ENCODE data around the gene ATP5ME.

Gene ATP5ME

DNA sequence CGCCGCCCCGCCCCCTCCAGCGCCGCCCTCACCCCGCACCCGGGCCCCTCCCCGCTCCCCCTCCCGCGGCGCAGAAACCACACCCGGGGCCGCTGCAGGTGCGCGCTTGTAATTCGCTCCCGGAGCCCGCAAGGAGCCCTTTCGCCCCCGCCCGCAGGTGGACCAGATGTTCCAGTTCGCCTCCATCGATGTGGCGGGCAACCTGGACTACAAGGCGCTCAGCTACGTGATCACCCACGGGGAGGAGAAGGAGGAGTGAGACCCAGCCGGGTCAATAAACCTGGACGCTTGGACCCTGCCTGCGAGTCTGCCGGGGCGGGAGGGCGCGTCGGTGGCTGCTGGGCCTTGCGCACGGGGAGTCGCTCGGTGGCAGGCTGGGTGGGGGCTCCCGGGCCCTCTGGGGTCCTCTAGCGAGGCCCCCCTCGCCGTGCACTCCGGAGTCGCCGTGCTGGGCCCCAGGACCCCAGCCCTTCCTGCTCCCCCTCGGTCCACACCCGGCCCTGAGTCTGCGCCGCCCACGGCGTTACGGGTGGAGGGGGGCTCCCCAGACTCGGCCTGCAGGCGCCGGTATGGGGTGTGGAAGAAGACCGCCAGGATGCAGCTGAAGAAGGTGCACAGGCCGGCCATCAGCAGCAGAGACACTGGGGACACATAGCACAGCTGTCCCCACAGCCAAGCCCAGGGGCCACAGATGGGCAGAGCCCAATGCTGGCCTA lies 7.8 kb upstream of the ATP5ME start:
- DNase-seq (ENCODE audit: low read depth) = peak; percentile 77
- TF ChIP-seq, protein P1, sequence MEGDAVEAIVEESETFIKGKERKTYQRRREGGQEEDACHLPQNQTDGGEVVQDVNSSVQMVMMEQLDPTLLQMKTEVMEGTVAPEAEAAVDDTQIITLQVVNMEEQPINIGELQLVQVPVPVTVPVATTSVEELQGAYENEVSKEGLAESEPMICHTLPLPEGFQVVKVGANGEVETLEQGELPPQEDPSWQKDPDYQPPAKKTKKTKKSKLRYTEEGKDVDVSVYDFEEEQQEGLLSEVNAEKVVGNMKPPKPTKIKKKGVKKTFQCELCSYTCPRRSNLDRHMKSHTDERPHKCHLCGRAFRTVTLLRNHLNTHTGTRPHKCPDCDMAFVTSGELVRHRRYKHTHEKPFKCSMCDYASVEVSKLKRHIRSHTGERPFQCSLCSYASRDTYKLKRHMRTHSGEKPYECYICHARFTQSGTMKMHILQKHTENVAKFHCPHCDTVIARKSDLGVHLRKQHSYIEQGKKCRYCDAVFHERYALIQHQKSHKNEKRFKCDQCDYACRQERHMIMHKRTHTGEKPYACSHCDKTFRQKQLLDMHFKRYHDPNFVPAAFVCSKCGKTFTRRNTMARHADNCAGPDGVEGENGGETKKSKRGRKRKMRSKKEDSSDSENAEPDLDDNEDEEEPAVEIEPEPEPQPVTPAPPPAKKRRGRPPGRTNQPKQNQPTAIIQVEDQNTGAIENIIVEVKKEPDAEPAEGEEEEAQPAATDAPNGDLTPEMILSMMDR (IDR thresholded peaks at IDR 0.05; ENCODE audit: insufficient read depth, low read depth, low read length, missing control alignments) = no peak
- peak overlapping the region; percentile 34 for H3K4me3 ChIP-seq (ENCODE audit: low read length)

DNA sequence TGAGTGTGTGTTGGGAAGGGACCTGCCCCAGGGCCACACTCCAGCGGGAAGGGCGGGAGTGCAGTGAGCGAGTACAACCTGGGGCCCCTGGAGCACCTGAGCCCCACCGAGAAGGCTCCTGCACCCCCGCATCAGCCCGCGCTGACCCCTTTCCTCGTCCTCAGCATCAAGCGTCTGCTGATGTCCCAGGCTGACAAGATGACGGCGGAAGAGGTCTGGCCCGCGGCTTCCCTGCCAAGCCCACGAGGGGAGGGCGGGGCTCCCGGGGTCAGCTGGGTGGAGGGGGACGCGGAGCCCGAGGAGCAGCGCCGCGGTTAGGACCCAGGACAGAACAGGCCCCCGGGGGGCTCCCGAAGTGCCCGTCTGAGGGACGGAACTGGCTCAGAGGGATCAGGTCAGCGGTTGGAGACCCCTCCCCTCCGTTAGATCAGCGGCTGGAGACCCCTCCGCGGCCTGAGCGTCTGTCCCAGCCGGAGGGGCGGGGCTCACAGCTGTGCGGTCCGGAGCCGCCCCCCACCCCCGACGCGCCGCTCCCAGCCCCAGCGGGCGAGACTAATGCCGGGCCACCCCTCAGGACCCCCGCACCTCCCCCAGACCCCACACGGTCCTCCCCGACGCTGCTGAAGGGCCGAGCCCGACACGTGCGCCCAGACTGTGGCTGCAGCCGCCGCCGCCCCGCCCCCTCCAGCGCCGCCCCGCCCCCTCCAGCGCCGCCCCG lies 7.0 kb upstream of the ATP5ME start:
- TF ChIP-seq, protein P1 (IDR thresholded peaks at IDR 0.05; ENCODE audit: insufficient read depth, low read depth, low read length, missing control alignments) = no peak
- DNase-seq (ENCODE audit: low read depth) = peak; percentile 28

DNA sequence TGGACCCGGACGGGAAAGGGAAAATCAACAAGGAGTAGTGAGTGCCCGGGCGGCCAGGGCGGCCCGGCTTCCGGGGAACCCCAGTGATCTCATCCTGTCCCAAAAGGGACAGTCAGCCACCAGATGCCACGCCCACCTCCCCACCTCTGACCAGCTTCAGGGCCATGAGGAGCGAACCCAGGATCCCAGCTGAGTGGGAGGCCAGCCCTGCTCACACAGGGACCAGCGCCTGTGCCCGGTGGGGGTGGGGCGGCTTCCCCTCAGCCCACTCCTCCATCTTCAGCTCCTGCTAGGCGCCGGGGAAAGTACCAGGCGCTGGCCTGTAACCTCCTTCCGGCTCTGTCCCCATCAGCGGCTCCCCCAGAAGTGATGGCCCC lies 6.5 kb upstream of the ATP5ME start:
- peak overlapping the region; percentile 49 for H3K4me3 ChIP-seq (ENCODE audit: low read length)
- TF ChIP-seq, protein P1 (IDR thresholded peaks at IDR 0.05; ENCODE audit: insufficient read depth, low read depth, low read length, missing control alignments) = no peak
- peak; percentile 27 for DNase-seq (ENCODE audit: low read depth)

More for the DNA sequence above, 7.0 kb upstream of the ATP5ME start:
- H3K4me3 ChIP-seq (ENCODE audit: low read length) = peak overlapping the region; percentile 49

DNA sequence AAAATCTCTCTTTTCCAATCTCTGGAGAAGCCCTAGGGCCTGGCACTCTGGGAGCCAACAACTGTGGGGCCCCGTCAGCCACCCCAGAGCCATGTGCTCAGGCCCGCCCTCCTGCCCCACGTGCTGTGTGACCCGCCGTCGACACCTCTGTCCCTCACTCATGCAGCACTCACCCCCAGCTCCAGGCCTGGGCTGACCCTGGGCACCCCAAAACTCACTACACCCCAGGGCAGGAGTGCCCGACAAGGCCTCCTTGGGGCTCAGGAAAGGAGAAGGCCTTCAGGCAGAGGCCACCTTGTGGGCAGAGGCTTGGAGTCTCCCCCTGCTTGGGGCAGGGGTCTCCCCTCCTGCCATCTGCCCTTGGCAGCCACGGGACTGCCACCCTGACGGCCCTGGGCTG lies 6.0 kb upstream of the ATP5ME start:
- TF ChIP-seq, protein P1 (IDR thresholded peaks at IDR 0.05; ENCODE audit: insufficient read depth, low read depth, low read length, missing control alignments) = no peak
- DNase-seq (ENCODE audit: low read depth) = no peak
- no peak overlapping the region for H3K4me3 ChIP-seq (ENCODE audit: low read length)

DNA sequence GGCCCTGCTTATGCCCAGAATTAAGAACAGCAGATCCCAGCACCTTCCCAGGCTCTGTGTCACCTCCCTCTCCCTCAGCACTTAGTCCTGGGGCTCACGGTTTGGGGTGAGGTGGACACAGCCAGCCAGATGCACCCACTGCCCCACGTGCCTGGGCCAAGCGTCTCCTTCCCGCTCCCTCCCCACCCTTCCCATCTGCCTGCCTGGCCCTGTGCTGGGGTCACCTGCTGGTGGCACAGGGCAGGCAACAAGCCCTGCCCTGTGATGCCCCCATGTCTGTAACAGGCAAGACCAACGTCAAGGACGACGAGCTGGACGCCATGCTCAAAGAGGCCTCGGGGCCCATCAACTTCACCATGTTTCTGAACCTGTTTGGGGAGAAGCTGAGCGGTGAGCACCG lies 5.6 kb upstream of the ATP5ME start:
- TF ChIP-seq, protein P1 (IDR thresholded peaks at IDR 0.05; ENCODE audit: insufficient read depth, low read depth, low read length, missing control alignments) = no peak
- DNase-seq (ENCODE audit: low read depth) = no peak
- H3K4me3 ChIP-seq (ENCODE audit: low read length) = no peak overlapping the region

DNA sequence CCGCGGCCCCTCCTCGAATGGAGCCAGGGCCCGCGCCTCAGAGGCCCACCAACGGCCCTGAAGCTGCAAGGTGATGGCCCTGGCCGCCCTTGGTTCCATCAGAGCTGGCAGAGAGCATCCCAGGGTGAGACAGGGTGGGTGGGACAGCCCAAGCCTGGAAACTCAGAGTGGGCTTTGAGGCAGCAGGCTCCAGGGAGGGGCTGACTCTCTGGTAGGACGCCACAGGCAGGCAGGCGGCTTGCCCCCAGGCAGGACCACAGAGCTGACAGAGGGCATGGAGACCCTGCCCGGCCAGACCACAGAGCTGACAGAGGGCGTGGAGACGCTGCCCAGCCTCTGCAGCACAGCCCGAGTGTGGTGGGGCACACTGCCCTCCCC lies 5.0 kb upstream of the ATP5ME start:
- no peak for DNase-seq (ENCODE audit: low read depth)
- TF ChIP-seq, protein P1 (IDR thresholded peaks at IDR 0.05; ENCODE audit: insufficient read depth, low read depth, low read length, missing control alignments) = no peak
- no peak overlapping the region for H3K4me3 ChIP-seq (ENCODE audit: low read length)

All from epithelial cell of esophagus (primary cell).